OCI-LY7 (cell line): ENCODE measurements around the gene ZNF470. TPM values are rescaled to one million over a fixed set of nuclear protein-coding genes. Genes with fewer than 3 reads are reported as not detected.

Experiments used
- total RNA-seq, 2 experiments: library from RNA; depleted of rRNA in 1 of 2; stranded (reverse); fragments of >200 nt in 1 of 2; shearing (Covaris generic) in 1 of 2; gene quantifications; 2 replicates each; pipeline ENCODE4 v1.2.3, GENCODE V29; 2014 to 2022

Gene ZNF470
- total RNA-seq, 2 experiments from 2014 or later = 1.1 to 1.2 TPM

Other genes with a start within 250 kb of the ZNF470 start
- gene ZNF582, start 173.9 kb upstream of the ZNF470 start, total RNA-seq (2014; rRNA removed; shearing (Covaris generic)) = not detected in 2 replicates
- 0.20 TPM in 1 of 2 replicates, not detected in the other for gene ZNF582, start 173.9 kb upstream of the ZNF470 start, total RNA-seq (2022)
- 0.73 and 1.8 TPM in 2 replicates for gene ZNF583, start 163.1 kb upstream of the ZNF470 start, total RNA-seq (2014; rRNA removed; shearing (Covaris generic))
- gene ZNF583, start 163.1 kb upstream of the ZNF470 start, total RNA-seq (2022) = 3.0 and 3.3 TPM in 2 replicates
- not detected in 2 replicates for gene ZNF667, start 90.1 kb upstream of the ZNF470 start, total RNA-seq (2014; rRNA removed; shearing (Covaris generic))
- gene ZNF667, start 90.1 kb upstream of the ZNF470 start, total RNA-seq (2022) = not detected in 2 replicates
- not detected in 2 replicates for gene ZNF471, start 59.6 kb upstream of the ZNF470 start, total RNA-seq (2014; rRNA removed; shearing (Covaris generic))
- not detected in 2 replicates for gene ZNF471, start 59.6 kb upstream of the ZNF470 start, total RNA-seq (2022)
- gene ZFP28, start 28.5 kb upstream of the ZNF470 start, total RNA-seq (2014; rRNA removed; shearing (Covaris generic)) = not detected in 2 replicates
- gene ZFP28, start 28.5 kb upstream of the ZNF470 start, total RNA-seq (2022) = not detected in 2 replicates
- gene ZNF71, start 27.8 kb downstream of the ZNF470 start, total RNA-seq (2014; rRNA removed; shearing (Covaris generic)) = 5.6 and 6.2 TPM in 2 replicates
- gene ZNF71, start 27.8 kb downstream of the ZNF470 start, total RNA-seq (2022) = 4.5 and 6.3 TPM in 2 replicates
- gene SMIM17, start 75.7 kb downstream of the ZNF470 start, total RNA-seq (2014; rRNA removed; shearing (Covaris generic)) = 0.18 TPM in 1 of 2 replicates, not detected in the other
- gene SMIM17, start 75.7 kb downstream of the ZNF470 start, total RNA-seq (2022) = not detected in 2 replicates
- not detected in 2 replicates for gene ZNF835, start 104.3 kb downstream of the ZNF470 start, total RNA-seq (2014; rRNA removed; shearing (Covaris generic))
- not detected in 2 replicates for gene ZNF835, start 104.3 kb downstream of the ZNF470 start, total RNA-seq (2022)